SK-N-SH (cell line): ENCODE data around the gene SPATA18. TPM values are rescaled to one million over a fixed set of nuclear protein-coding genes. Genes with fewer than 3 reads are reported as not detected.

Experiments
- CTCF ChIA-PET: fragments of 300-600, 350-600 bp; formaldehyde crosslinking; extraction: SDS; loops from one replicate; lab custom pipeline; 2021; lab: Yijun Ruan, JAX
- POLR2A ChIA-PET: fragments of 350-600 bp; sonication (Branson Sonifier 250); formaldehyde crosslinking; extraction: SDS; loops from one replicate; lab custom pipeline; 2020; ENCODE audit warnings: antibody characterized with exemption, inconsistent platforms; lab: Yijun Ruan, JAX
- DNase-seq: peaks from one replicate; pipeline ENCODE4 v3.0.0; 2012
- H2AFZ ChIP-seq: fragments of 200-600 bp; sonication (generic); 2 replicates; pipeline ENCODE4 v1.8.1; 2016; ENCODE audit warnings: antibody characterized with exemption, mild to moderate bottlenecking, low read depth
- H3F3A ChIP-seq: fragments of 200-600 bp; sonication (generic); replicated peaks from 2 replicates; pipeline ENCODE3; 2016; ENCODE audit warnings: antibody characterized with exemption, mild to moderate bottlenecking; ENCODE audit not compliant: insufficient read depth
- H3K27ac ChIP-seq, 2 experiments: fragments of 200-500 bp in 1 of 2; fragments of 200-600 bp in 1 of 2; sonication (Bioruptor generic) in 1 of 2; sonication (generic), shearing (Covaris generic) in 1 of 2; 2 replicates each; pipeline versions ENCODE4 v1.5.1 to v1.6.1; 2014 to 2016; ENCODE audit warnings: low read depth in 2 of 2, inconsistent platforms in 1 of 2, low read length in 1 of 2, mild to moderate bottlenecking in 1 of 2, mixed read lengths in 1 of 2
- H3K27me3 ChIP-seq: fragments of 200-600 bp; sonication (generic), shearing (Covaris generic); 2 replicates; pipeline ENCODE4 v1.6.1; 2016; ENCODE audit warnings: mixed run types; ENCODE audit not compliant: insufficient read depth
- H3K36me3 ChIP-seq, 2 experiments: fragments of 200-500 bp in 1 of 2; fragments of 200-600 bp in 1 of 2; sonication (Bioruptor generic) in 1 of 2; sonication (generic) in 1 of 2; replicated peaks in 1 of 2; 2 replicates each; pipeline versions ENCODE3 to v1.5.1; 2014 to 2016; ENCODE audit warnings: low read length in 1 of 2, mild to moderate bottlenecking in 1 of 2; ENCODE audit not compliant: insufficient read depth in 2 of 2, control insufficient read depth in 1 of 2
- H3K4me1 ChIP-seq, 2 experiments: fragments of 200-500 bp in 1 of 2; fragments of 200-600 bp in 1 of 2; sonication (Bioruptor generic) in 1 of 2; sonication (generic), shearing (Covaris generic) in 1 of 2; 2 replicates each; pipeline versions ENCODE4 v1.5.1 to v1.6.1; 2014 to 2016; ENCODE audit warnings: low read depth in 1 of 2, low read length in 1 of 2, mixed run types in 1 of 2; ENCODE audit not compliant: insufficient read depth in 2 of 2, control insufficient read depth in 1 of 2
- H3K4me2 ChIP-seq: fragments of 200-600 bp; sonication (generic), shearing (Covaris generic); 2 replicates; pipeline ENCODE4 v1.6.1; 2017; ENCODE audit warnings: mixed run types
- H3K4me3 ChIP-seq, 2 experiments: fragments of 200-500 bp in 1 of 2; fragments of 200-600 bp in 1 of 2; sonication (Bioruptor generic) in 1 of 2; sonication (generic), shearing (Covaris generic) in 1 of 2; 2 replicates each; pipeline versions ENCODE4 v1.5.1 to v1.8.1; 2014 to 2016; ENCODE audit warnings: low read depth in 2 of 2, inconsistent platforms in 1 of 2, low read length in 1 of 2, mild to moderate bottlenecking in 1 of 2, mixed read lengths in 1 of 2, moderate library complexity in 1 of 2
- H3K79me2 ChIP-seq: fragments of 200-600 bp; sonication (generic); 2 replicates; pipeline ENCODE4 v1.8.1; 2017; ENCODE audit warnings: mild to moderate bottlenecking; ENCODE audit not compliant: insufficient read depth
- H3K9ac ChIP-seq: fragments of 200-600 bp; sonication (generic); 2 replicates; pipeline ENCODE4 v1.6.1; 2017; ENCODE audit warnings: mixed run types
- H3K9me2 ChIP-seq: fragments of 200-600 bp; sonication (generic); 2 replicates; pipeline ENCODE4 v1.6.1; 2017; ENCODE audit warnings: mixed run types
- H3K9me3 ChIP-seq: fragments of 200-600 bp; sonication (generic); 2 replicates; pipeline ENCODE4 v1.6.1; 2017; ENCODE audit warnings: mixed run types, mild to moderate bottlenecking, moderate library complexity
- H4K20me1 ChIP-seq: fragments of 200-600 bp; sonication (generic); 2 replicates; pipeline ENCODE4 v1.6.1; 2017; ENCODE audit warnings: mild to moderate bottlenecking, mixed run types; ENCODE audit not compliant: insufficient read depth
- CHD2 ChIP-seq: fragments of 150-350 bp; IDR thresholded peaks from 2 replicates; pipeline ENCODE4 v1.6.1; 2018; ENCODE audit warnings: low read length; ENCODE audit not compliant: partially characterized antibody
- EP300 ChIP-seq, 2 experiments: IDR thresholded peaks; 2 replicates each; pipeline versions ENCODE4 v1.4.0 to v1.6.1; 2012; ENCODE audit warnings: borderline replicate concordance in 1 of 2, low read depth in 1 of 2, low read length in 1 of 2
- EZH2phosphoT487 ChIP-seq: fragments of 200-600 bp; sonication (generic); IDR thresholded peaks from 2 replicates; pipeline ENCODE4 v1.6.1; 2017; ENCODE audit warnings: low read depth, mixed run types, mild to moderate bottlenecking, antibody characterized with exemption, moderate library complexity, borderline replicate concordance
- GATA2 ChIP-seq: sonication (generic); formaldehyde crosslinking; IDR thresholded peaks from 2 replicates; pipeline ENCODE4 v1.5.0; 2020; ENCODE audit warnings: mild to moderate bottlenecking, missing genetic modification reagents
- IRF3 ChIP-seq: fragments of 150-350 bp; IDR thresholded peaks from 2 replicates; pipeline ENCODE4 v1.6.1; 2016; ENCODE audit warnings: mild to moderate bottlenecking, low read depth, low read length
- JUND ChIP-seq: IDR thresholded peaks from 2 replicates; pipeline ENCODE4 v1.4.0; 2012
- MEF2A ChIP-seq: IDR thresholded peaks from 2 replicates; pipeline ENCODE4 v1.4.0; 2012; ENCODE audit warnings: low read depth, borderline replicate concordance
- NFIC ChIP-seq: IDR thresholded peaks from 2 replicates; pipeline ENCODE4 v1.4.0; 2012; ENCODE audit warnings: borderline replicate concordance
- NRF1 ChIP-seq: IDR thresholded peaks from 2 replicates; pipeline ENCODE4 v1.6.1; 2012; ENCODE audit warnings: low read depth, mild to moderate bottlenecking, low read length
- RFX5 ChIP-seq: IDR thresholded peaks from 2 replicates; pipeline ENCODE4 v1.6.1; 2012; ENCODE audit warnings: mild to moderate bottlenecking, improper control_type of control experiment, low read length
- RXRA ChIP-seq: IDR thresholded peaks from 2 replicates; pipeline ENCODE4 v1.4.0; 2012; ENCODE audit warnings: low read depth, mild to moderate bottlenecking, borderline replicate concordance
- SMC3 ChIP-seq: IDR thresholded peaks from 2 replicates; pipeline ENCODE4 v1.6.1; 2012; ENCODE audit warnings: low read depth, low read length, improper control_type of control experiment
- USF1 ChIP-seq: IDR thresholded peaks from 2 replicates; pipeline ENCODE4 v1.4.0; 2012; ENCODE audit warnings: low read depth, borderline replicate concordance
- WGBS: methylation state at CpG from one replicate; pipeline ENCODE4 v1.1.6; 2017; ENCODE audit warnings: low lambda C conversion rate; 5-methylcytosine and 5-hydroxymethylcytosine counted together
- polyA plus RNA-seq, 3 experiments: library from polyadenylated mRNA; depleted of rRNA; stranded (reverse); fragments of >200 nt; gene quantifications; 2 replicates each; pipeline ENCODE4 v1.2.3, GENCODE V29; 2012
- TF ChIP-seq, protein P1 (sequence below): fragments of 150-350 bp; IDR thresholded peaks from 2 replicates; pipeline ENCODE4 v1.6.1; 2017; ENCODE audit warnings: antibody characterized with exemption, low read length, low read depth, borderline replicate concordance

SPATA18 gene
- polyA plus RNA-seq, 1 of the 3 experiments (the other 2 are of a cell fraction), result 1.2 TPM

GRCh38 chr4:52098618-52099017 lies 47.5 kb downstream of the SPATA18 start:
- Histone ChIP-seq H3K27me3 (no peaks in the 10 kb centered on the region), H3K9me2 (no peaks in the 10 kb centered on the region), H3K36me3 (no peaks in the 10 kb centered on the region), H3K4me3 (no peak overlapping the region), H3K4me1 (peaks cover 0 to 4% of the 10 kb centered on the region in 2 experiments; a peak in 1 of 4 replicates), H4K20me1 (no peaks in the 10 kb centered on the region), H3K9me3 (no peaks in the 10 kb centered on the region), H3K27ac (no peak overlapping the region), H3F3A (peaks cover 10% of the 10 kb centered on the region), H3K79me2 (no peaks in the 10 kb centered on the region), H2AFZ (no peak overlapping the region), H3K4me2 (no peak overlapping the region), H3K9ac (no peak overlapping the region)
- CTCF ChIA-PET, result no interaction called here
- POLR2A ChIA-PET, result no interaction called here
- WGBS, result 86% methylated on average over 1 of the region's 1 CpG
- no peak for DNase-seq
- no peak for TF ChIP-seq CHD2

GRCh38 chr4:52099860-52100461 lies 48.9 kb downstream of the SPATA18 start:
- Histone ChIP-seq H3K27ac (no peak overlapping the region), H2AFZ (no peak overlapping the region), H3K36me3 (no peaks in the 10 kb centered on the region), H3K9ac (no peak overlapping the region), H3K4me2 (no peak overlapping the region), H3K27me3 (no peaks in the 10 kb centered on the region), H3F3A (peaks cover 10% of the 10 kb centered on the region), H3K4me3 (no peak overlapping the region), H3K9me2 (no peaks in the 10 kb centered on the region), H4K20me1 (no peaks in the 10 kb centered on the region), H3K4me1 (no peaks in the 10 kb centered on the region), H3K9me3 (no peaks in the 10 kb centered on the region), H3K79me2 (no peaks in the 10 kb centered on the region)
- no peak for DNase-seq
- TF ChIP-seq IRF3 (no peak), RXRA (no peak), EZH2phosphoT487 (no peak), NFIC (no peak), RFX5 (no peak), JUND (no peak), USF1 (no peak), SMC3 (no peak), EP300 (IDR thresholded peaks at IDR 0.05; ENCODE audit: borderline replicate concordance in 1 of 2, low read depth in 1 of 2, low read length in 1 of 2) (no peak), NRF1 (no peak), GATA2 (CRISPR knock-in tag) (no peak), MEF2A (no peak)
- TF ChIP-seq, protein P1, sequence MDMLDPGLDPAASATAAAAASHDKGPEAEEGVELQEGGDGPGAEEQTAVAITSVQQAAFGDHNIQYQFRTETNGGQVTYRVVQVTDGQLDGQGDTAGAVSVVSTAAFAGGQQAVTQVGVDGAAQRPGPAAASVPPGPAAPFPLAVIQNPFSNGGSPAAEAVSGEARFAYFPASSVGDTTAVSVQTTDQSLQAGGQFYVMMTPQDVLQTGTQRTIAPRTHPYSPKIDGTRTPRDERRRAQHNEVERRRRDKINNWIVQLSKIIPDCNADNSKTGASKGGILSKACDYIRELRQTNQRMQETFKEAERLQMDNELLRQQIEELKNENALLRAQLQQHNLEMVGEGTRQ, result no peak
- 26% methylated on average over 2 of the region's 2 CpGs for WGBS
- ChIA-PET POLR2A (no interaction called here), CTCF (no interaction called here)
